Stimulated activated CD8-positive, alpha-beta memory T cell treated with anti-CD3 and anti-CD28 coated beads, Interleukin-15, amount 100 ng/mL, for 1 hour (primary cell): ENCODE results near the gene SPG11.

Source experiments
- DNase-seq: peaks from one replicate; pipeline ENCODE4 v3.0.0-alpha.2; 2020; ENCODE audit warnings: low read depth

SPG11 gene

DNA sequence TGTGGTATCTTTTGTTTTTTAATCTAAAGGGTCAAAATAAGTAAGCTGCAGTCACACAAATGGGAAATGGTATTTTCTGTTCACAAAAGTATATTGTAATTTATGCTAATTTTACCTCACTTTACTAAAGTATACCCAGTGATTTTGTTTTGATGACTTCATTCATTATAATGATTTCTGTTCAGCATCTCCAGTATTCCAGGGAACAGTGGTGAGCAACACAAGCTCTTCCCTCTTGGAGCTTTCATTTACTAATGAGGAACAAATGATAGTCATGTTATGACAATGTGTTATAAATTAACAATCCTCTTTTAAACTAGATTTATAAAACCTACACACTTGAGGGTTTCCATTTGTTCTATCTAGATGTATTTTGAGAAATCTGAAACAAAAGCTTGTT, 147.0 kb downstream of the SPG11 start:
- DNase-seq, result no peak
